HCEC 1CT (cell line): ENCODE data around the gene GNAQ.

Experiments used
- DNase-seq: peaks from one replicate; pipeline ENCODE4 v3.0.0-alpha.2; 2017

GNAQ gene

DNA sequence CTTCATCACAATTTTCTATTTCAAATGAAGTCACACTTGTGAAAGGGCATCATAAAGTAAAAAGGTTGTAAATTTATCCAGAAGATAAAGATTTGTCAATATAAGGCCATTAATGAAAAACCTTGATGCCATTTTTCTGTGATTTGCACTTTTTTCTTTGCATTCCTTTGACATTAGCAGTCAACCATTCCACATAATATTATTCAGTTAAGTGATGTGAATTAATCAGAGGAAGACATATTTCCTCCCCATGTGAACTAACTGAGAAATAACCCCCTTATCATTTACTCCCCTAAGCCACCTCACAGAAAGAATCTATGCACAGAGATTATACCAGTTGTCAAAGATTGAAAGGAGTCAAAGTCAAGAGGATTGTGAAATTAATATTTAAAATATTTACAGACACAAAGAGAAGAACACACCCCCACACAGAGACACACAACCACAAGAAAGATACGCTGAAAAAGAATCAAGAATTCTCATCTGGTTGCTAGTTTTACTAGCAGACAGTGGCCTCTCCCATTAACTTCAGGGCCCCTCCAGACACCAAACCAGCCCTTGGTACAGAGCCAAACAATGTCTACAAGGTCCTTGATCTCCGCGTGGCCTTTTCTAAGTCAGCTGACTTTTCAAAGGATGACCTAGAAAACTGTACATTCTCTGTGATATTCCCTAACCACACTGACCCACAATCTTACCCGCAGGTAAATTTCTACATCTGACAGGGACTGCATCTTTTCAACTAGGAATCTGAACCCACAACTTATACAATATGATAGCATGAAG lies 29.5 kb downstream of the GNAQ start:
- peak; percentile 66 for DNase-seq

DNA sequence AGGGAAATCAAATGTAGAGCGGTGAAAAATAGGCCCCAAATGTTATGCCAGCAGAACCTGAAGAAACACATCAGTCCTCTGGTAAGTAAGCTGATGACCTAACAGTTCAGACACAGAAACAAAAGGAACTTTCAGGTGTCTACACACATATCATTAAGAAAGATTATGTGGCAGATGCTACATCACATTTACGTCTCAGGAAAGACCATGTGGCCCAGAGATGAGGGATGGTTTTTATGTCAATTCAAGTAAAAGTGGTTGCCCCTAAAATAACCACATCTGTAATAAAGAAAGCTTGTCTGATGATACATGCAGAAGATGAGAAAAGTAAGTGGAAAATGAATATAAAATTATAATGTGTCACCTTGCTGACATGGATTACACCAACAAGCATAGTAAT lies 31.4 kb downstream of the GNAQ start:
- DNase-seq = no peak

DNA sequence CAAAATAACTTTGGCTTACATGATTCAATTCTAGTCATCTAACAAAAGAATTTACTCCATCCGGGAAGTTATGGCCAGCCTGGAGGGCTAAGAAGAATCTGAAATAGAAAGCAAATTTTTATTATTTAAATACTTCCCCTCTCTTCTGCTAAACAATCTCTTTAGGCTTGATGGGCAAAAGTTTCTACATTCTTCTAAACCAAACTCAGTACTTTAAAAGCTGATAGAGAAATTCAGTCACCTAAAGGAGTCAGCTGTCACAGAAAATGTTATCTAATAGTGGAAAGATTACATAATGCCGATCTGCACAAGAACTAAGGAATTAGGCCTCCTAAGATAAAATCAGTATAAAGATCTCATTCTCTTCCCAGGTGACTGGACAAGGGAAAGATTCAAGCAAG lies 32.4 kb downstream of the GNAQ start:
- DNase-seq = peak; percentile 27

DNA sequence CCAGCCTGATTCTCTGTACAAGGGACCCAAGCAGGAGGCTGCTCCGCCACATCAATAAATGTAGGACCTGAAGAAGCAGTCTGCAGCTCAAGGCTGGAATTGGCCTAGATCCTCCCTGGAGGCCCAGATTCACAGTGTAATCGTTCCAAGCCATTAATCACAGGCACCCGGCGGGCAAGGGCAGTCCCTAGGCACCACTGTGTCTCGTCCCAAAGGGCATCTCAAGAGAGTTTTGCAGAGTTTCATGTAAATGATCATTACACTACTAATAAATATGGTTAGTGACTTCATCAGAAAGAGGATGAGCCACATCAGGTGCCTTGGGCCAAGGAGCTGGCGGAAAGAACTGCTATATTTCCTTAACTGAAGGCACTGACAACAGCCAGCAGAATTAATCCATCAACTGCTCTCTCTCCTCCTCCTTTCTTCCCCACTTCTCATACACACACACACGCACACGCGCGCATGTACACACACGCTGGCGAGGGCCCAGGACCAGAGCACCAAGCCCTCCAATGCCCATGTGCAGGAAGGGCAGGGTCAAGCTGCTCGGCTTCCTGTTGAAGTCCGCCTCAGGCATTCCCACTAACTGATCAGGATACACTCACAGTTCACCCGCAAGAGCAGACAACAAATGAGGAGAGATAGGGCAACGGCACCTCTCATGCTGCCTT lies 33.9 kb downstream of the GNAQ start:
- DNase-seq = no peak

DNA sequence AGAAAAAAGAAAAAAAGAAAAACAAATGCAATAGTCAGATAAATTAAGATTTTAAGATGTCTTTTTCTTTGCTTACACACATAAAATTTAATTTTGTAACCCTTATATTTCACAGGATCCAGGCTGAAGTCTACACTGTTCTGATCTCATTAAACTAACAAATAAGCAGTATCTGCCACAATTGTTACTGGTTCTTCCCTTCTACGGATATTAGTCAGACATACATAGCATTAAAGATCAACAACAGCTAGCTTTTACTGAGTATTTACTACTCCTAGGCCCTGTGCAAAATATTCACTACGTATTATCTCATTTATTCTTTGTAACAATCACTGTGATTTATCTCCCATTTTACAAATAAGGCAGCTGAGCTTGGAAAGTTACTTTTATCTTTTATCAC lies 34.9 kb downstream of the GNAQ start:
- DNase-seq = no peak

DNA sequence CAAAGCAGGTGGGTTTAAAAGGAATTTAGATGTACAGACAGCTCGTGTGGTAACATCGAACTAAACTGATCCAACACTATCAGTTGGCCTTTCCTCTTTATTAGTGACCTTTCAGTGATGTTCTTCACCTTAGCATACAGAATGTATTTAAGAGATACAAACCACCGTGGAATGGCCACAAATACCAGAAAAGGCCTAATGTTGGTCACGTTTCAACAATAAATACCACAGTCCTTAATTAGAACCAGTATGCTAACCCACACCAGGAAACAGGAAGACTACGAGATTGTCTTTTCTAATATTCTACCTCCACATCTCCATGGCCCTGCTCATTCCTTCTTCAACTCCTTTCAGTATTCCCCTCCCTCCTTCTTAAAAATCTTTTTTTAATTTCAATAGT lies 40.4 kb downstream of the GNAQ start:
- DNase-seq = no peak

DNA sequence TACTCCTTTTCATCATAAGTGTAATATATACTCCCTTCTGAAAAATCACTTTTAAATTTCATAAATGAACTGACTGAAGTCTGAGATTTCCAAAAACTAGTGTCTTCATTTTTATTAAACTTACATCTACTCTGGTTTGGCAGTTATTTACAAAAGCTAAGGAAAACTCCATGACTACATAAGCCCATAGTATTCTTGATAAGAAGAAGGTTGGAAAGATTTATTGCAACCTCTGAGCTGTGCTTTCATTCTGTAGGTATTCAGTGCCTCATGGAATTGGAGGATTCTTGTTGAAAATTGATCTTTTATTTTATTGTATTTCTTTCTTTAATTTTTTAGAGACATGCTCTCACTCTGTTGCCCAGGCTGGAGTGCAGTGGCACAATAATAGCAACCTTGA lies 41.7 kb downstream of the GNAQ start:
- no peak for DNase-seq

DNA sequence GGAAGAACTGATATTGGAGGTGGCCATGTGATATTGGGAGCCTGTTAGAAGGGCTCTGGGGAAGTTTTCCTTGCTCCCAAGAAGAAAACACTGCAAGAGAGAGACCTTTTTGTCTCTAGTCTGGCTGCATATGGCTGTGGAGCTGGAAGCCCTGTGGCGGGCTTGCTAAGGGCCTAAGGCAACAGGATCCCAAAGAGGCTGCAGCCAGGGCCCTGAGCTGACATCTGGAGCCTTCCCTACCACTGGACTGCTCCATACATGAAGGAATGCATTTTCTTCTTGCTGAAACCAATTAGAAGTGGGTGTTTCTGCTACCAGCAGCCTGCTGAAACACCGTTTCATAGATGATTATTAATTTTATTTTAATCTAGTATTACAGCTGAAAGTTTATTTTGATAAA lies 42.2 kb downstream of the GNAQ start:
- DNase-seq = no peak

DNA sequence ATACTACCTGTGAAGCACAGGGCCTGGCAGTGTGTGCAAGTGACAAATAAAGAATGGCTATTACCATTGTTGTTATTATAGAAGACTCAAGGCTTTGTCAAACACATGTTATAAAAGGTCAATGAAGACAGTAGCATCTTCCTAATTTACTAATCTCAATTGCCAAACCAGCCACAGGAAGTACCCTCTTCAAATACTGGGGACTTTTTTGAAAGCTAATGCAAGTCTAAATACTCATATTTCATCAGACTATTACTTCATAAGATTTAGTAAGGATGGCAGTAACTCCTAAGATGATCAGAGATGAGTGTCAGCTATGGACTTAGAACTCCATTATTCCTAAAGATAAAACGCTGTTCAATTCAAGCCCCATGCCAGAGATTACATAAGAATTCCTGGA lies 43.0 kb downstream of the GNAQ start:
- no peak for DNase-seq

DNA sequence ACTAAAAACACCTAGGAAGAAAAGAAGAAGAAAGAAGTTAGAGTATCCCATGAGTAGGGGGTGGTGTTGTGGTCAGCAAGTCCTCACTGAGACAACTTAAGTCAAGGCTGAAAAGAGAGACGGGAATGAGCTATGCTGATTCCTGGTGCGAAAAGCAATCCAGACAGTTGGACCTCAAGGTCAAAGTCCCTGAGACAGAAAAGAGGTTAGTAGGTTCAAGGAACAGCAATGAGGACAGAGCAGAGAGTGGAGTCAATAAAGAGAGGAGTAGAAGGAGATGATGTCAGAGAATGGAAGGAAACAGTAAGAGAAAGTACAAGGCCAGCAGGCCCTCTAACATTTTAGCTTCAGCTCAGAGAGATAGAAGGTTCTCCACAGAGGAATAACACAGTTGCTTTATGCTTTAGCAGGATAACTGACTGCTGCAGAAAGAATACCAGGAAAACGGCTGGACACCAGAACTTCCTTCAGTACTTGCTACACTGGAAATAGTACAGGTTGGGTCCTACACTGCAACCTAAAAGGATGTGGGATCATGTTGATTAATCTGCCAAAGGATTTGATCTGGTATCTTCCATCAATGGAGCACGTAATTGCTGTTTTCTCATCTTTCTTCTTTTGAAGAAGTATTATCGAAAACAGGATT lies 43.6 kb downstream of the GNAQ start:
- DNase-seq = no peak

DNA sequence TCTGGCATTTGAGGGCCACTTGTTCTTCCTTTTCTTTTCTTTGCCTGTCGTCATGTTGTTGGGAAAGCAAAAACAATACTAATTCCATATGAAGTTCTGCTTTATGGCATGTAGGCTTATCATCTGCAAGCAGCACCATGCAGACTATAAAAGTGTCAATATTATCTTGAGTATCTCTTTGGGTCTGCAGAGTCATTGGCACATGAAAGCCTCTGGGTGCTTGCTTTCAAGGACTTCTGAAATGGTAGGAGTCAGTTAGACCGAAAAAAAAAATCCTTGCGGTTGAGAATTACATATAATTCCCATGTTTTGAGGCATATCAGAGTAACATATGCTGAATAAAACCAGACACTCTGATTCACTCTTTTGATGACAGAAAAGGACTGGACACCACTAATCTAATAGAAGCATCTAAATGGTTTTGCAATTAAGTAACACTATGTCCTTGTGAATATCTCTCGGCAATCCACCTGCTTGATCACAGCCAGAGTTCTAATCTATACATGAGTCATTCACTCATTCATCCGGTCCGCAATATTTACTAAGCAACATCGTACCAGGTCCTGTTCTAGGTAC lies 44.4 kb downstream of the GNAQ start:
- no peak for DNase-seq

DNA sequence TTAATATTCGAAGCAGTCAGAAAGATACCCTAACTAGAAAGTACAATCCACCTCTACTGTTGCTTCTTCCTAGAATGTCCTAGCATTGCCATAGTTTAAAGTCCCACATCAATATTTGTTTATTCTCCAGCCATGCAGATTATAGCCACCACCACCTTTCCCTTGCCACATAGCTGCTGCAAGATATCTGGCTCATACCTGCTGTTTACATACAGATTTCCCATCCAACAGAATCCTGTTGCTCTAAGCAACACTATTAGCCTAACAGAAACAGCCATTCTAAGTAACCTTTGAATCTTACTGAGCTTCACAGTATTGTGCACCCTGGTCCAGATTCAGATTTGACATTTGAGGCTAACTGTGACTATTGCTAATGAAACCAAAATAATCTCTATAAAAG lies 45.6 kb downstream of the GNAQ start:
- DNase-seq = no peak

DNA sequence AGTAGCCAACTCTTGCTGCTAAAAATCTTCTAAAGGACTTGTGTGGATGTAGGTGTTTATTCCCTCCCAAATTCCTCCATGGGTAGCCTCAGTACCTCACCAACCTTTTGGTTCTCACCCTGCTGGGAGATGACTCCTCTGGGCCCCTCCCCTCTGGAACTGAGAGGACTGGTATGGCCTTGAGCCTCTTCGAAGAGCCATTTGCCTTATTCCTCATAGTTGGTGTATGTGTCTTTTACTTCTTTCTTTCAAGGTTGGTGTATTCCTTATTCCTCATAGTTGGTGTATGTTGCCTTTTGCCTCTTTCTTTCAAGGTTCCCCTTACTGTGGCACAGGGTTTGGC lies 48.3 kb downstream of the GNAQ start:
- DNase-seq = no peak

DNA sequence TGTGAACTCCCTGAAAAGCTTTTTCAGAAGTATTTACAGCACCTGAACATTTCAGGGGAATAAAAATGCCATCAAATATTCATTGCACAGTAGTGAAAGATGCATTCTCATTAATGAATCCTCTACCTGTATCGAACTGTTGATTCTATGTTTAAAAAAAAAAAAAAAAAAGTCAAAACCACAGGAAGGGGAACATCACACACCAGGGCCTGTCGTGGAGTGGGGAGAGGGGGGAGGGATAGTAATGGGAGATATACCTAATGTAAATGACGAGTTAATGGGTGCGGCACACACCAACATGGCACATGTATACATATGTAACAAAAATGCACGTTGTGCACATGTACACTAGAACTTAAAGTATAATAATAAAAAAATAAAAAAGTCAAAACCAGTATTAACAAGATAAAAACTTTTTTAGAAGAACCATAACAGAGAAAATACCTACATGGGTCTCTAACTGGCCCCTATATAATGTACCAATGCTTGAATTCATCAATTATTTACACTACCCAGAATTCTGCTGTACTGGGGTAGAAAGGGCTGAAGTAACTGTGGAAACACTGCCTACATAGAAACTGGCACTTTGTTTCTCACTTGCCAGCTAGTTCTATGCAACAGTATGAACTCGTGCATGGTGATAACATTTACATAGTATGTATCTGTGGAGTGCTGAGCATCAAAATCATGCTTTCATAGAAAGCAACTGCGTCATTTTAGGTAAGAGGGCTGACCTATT lies 48.9 kb downstream of the GNAQ start:
- no peak for DNase-seq

DNA sequence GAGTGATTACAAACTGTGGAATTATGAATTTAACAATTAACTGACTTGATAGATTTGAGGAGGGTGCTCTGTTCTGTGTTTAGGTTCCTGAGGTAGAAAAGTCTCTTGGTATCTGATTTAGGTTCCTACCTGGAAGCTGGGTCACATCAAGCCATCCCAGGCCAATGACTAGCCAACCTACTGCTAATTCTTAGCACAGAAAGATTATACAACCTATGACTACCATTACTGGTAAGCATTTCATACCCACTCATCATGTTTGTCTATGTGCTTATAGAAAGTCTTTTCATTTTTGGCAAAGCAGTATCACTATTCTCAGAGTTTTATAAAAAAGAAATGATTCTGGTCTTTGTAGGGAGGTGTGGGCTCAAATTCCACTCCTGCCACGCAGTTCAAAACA lies 49.7 kb downstream of the GNAQ start:
- no peak for DNase-seq

DNA sequence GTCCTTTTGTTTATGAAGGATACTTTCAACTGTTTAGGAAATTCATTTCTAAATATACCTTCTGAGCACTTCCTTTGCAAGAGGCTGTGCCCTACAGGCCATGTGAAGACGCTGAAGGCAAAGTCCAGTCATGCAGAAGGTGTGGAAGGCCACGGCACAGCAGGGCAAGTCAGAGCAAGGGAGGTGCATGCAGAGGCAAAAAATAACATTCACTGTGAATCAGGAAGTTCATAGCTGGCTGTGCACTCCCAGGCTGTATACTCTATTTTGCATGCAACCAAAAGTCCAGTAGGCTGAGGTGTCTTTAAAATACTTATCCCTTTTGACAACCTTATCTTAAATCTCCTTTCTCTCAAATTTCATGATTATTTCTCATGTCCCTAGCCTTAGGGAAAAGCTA lies 50.3 kb downstream of the GNAQ start:
- DNase-seq = peak; percentile 55

DNA sequence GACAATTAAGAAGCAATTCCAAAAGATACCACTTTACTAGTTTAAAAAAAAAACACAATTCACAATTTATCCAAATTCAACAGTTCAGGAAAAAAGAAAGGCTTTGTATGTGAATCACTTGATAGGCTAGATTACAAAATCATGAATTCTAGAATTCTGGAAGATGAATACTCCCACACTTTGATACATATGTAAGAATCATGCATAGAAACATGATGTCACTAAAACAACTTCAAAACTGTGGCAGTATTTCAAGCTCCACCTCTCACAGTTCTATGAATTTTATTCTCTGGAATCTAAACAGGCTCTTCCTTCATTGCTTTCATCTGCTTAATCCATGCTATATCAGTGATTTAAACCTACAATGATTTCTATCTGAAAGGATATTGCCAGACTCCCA lies 51.0 kb downstream of the GNAQ start:
- DNase-seq = peak; percentile 48

DNA sequence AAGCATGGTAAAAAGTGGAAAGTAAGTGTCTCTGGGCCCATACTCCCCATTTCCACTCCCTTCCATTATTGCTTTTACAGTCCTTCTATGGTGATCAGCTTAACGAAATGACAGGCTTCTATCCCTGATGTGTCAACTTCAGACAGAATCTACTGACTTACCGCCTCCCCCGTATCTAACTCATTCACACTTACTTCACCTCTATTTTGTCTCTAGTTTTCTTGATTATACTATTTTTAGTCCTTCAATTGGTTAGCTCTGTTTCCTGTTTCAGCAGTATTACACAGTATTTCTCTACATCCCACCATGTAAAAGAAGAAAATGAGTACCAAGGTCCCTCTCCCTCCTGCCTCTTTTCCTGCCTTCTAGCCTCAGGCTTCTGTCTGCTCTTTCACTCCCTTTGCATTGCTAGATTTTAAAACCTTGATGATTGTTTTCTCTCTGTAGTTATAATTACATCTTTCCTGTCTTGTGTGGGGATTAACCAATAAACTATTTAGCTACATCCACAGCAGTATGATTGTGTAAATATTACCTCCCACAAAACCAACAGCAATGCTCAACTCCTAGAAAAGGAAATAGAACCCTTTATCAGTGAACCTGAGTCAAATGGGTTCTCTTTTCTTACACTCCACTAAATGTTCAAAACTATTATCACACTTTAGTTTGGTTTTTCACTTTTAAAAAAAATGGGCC lies 53.4 kb downstream of the GNAQ start:
- no peak for DNase-seq

DNA sequence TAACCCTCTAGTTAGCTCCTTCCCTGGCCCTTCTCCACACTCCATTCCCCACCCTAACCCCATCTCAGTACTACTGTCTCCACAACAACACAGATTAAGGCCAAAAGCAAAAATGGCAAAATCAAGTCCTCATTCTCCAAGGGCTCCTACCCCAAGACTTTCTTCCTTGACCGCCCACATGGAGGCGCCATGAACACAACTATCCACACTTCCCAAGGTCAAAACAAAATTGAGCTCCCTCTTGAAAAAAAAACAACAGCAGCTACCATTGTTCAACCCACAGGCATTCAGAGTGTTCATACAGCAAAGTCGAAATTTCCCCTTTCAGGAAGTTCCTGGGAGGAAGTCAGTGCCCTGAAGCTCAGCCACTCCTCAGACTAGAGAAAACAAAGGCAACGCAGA lies 54.4 kb downstream of the GNAQ start:
- DNase-seq = peak; percentile 81

DNA sequence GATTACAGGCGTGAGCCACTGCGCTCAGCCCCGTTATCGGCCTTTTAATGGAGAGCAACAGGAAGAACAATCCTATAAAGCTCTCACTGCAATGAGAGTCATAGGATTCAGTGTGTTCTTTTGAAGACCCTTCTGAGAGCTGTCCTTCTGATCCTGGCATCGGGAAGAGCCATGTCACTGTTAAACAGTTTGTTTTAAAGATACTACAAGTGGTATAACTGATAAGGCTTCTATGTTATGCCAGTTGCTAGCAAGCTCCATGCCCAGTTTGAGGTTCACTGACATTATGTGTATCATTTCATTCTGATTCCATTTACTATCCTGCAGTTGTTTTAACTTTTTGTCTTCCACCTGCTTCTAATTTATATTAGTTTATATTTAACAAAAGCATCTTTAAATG lies 55.8 kb downstream of the GNAQ start:
- no peak for DNase-seq

DNA sequence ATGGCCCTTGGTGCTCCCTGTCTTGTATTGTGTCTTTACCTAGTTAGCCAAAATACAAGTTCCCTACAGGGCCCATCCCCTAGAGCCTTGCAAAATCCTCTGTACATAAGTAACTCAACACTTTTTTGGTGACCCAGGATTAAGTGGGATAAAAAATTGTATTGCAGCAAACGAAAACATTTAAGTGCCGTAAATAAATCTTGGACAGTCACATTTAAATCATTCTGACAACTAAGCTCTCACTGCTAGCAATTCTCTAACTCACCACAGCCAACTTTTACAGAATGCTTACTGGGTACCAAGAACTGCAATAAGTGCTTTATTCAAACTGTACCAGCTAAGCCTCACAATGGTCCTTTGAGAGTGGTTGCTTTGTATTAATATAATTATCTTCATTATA lies 56.6 kb downstream of the GNAQ start:
- DNase-seq = no peak

DNA sequence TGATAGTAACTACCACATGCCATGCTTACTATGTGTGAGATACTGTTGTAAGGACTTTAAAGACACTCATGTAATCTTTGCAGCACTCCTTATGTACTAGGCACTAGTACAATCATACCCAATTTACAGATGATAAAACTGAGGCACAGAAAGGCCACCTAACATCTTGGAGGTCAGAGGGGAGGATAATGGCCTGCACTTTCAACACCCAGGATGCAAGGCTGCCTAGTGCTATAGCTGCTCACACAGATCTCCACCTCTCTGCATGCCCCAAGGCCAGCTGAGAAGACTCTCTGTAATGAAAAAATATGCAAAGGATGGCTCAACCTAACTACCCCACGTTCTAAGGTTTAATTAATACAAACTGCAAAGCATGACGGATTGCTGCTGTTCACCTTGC lies 57.2 kb downstream of the GNAQ start:
- DNase-seq = no peak

DNA sequence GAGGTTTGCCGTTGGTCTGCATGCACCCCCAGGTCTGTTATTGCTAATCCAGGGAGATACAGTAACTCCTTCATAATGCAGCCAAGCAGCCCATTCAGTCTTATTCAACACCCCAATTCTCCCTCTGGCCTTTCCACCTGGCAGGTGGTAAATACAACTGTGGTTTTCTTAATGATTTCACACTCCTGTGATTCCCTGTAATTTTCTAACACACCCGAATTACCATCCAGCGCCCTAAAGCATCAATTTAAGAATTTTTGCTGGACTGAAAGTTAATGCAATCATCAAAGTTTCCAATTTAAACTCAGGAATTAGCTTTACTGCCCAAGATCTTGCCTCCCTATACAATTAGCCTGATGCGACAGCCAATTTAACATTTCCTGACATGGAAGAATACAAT lies 62.5 kb downstream of the GNAQ start:
- no peak for DNase-seq
